ENCODE measurements around the gene L3MBTL4. TPM values are rescaled to one million over a fixed set of nuclear protein-coding genes. Genes with fewer than 3 reads are reported as not detected.

Gene L3MBTL4
- total RNA-seq, 1 donor from 2014 or later, result not detected

GRCh38 chr18:6368017-6368416, 46.7 kb downstream of the L3MBTL4 start:
- no peak for DNase-seq (ENCODE audit: low spot score in 2 of 2)
- Histone ChIP-seq H3K9me3 (peaks cover 0 to 3% of the 10 kb centered on the region in 2 donors), H3K4me1 (no peaks in the 10 kb centered on the region), H3K4me3 (no peak overlapping the region), H3K27me3 (no peaks in the 10 kb centered on the region), H3K36me3 (no peaks in the 10 kb centered on the region), H3K27ac (no peak overlapping the region)
- no peak for TF ChIP-seq CTCF (IDR thresholded peaks at IDR 0.05)
- intact Hi-C loops (cut with DNase I), result no loop called here

GRCh38 chr18:6367208-6367607, 47.5 kb downstream of the L3MBTL4 start:
- Histone ChIP-seq H3K36me3 (no peaks in the 10 kb centered on the region), H3K27ac (no peak overlapping the region)

GRCh38 chr18:6366776-6367175, 47.9 kb downstream of the L3MBTL4 start:
- no peak for DNase-seq (ENCODE audit: low spot score in 2 of 2)
- no peak for TF ChIP-seq CTCF (IDR thresholded peaks at IDR 0.05)
- H3K27ac ChIP-seq, result no peak overlapping the region
- no peaks in the 10 kb centered on the region for H3K4me1 ChIP-seq
- H3K36me3 ChIP-seq, result no peaks in the 10 kb centered on the region
- H3K9me3 ChIP-seq, result peaks cover 0 to under 1% of the 10 kb centered on the region in 2 donors
- no peak overlapping the region for H3K4me3 ChIP-seq
- H3K27me3 ChIP-seq, result no peaks in the 10 kb centered on the region
- intact Hi-C loops (cut with DNase I), result no loop called here

More at GRCh38 chr18:6367208-6367607, 47.5 kb downstream of the L3MBTL4 start:
- Histone ChIP-seq H3K4me1 (no peaks in the 10 kb centered on the region), H3K27me3 (no peaks in the 10 kb centered on the region), H3K4me3 (no peak overlapping the region), H3K9me3 (peaks cover 0 to 3% of the 10 kb centered on the region in 2 donors)
- DNase-seq (ENCODE audit: low spot score in 2 of 2), result no peak
- intact Hi-C loops (cut with DNase I), result no loop called here
- no peak for TF ChIP-seq CTCF (IDR thresholded peaks at IDR 0.05)

- no peaks in the 10 kb centered on the region for H3K36me3 ChIP-seq
- H3K4me1 ChIP-seq, result no peaks in the 10 kb centered on the region
- no peaks in the 10 kb centered on the region for H3K27me3 ChIP-seq
- H3K4me3 ChIP-seq, result no peak overlapping the region
- H3K27ac ChIP-seq, result no peak overlapping the region
- intact Hi-C loops (cut with DNase I), result no loop called here
- H3K9me3 ChIP-seq, result no peaks in the 10 kb centered on the region
- no peak for DNase-seq (ENCODE audit: low spot score in 2 of 2)
- TF ChIP-seq CTCF (IDR thresholded peaks at IDR 0.05), result no peak
These were observed 49.3 kb downstream of the L3MBTL4 start for GRCh38 chr18:6365385-6365784.

- Histone ChIP-seq H3K27ac (no peak overlapping the region), H3K36me3 (no peaks in the 10 kb centered on the region), H3K9me3 (no peaks in the 10 kb centered on the region), H3K4me3 (no peak overlapping the region), H3K27me3 (no peaks in the 10 kb centered on the region), H3K4me1 (no peaks in the 10 kb centered on the region)
- TF ChIP-seq CTCF (IDR thresholded peaks at IDR 0.05), result no peak
- DNase-seq (ENCODE audit: low spot score in 2 of 2), result no peak
- intact Hi-C loops (cut with DNase I), result no loop called here
These were observed 51.5 kb downstream of the L3MBTL4 start for GRCh38 chr18:6363216-6363615.

- no peaks in the 10 kb centered on the region for H3K9me3 ChIP-seq
- intact Hi-C loops (cut with DNase I), result no loop called here
- H3K4me3 ChIP-seq, result no peak overlapping the region
- no peaks in the 10 kb centered on the region for H3K36me3 ChIP-seq
- no peak for DNase-seq (ENCODE audit: low spot score in 2 of 2)
- no peak overlapping the region for H3K27ac ChIP-seq
- no peaks in the 10 kb centered on the region for H3K27me3 ChIP-seq
- H3K4me1 ChIP-seq, result no peaks in the 10 kb centered on the region
- TF ChIP-seq CTCF (IDR thresholded peaks at IDR 0.05), result no peak
These were observed 52.1 kb downstream of the L3MBTL4 start for GRCh38 chr18:6362559-6363129.

All from ascending aorta (tissue), 2 donors.